ENCODE results near the gene NECTIN2. TPM values are rescaled to one million over a fixed set of nuclear protein-coding genes. Genes with fewer than 3 reads are reported as not detected.

Gene NECTIN2
- total RNA-seq, 1 experiment from 2014 or later: 176 TPM

- Histone ChIP-seq H4K20me1 (ENCODE audit: control insufficient read depth, insufficient read depth, insufficient read length) (no peaks in the 10 kb centered on the region), H3K18ac (ENCODE audit: insufficient read length, low read depth, low read length) (no peak overlapping the region), H3K23ac (ENCODE audit: insufficient read length, low read depth, low read length) (no peak overlapping the region), H4K5ac (ENCODE audit: insufficient read length, low read depth, low read length) (no peak overlapping the region), H2BK15ac (ENCODE audit: low read depth, low read length) (no peak overlapping the region), H3K4me1 (ENCODE audit: insufficient read depth, low read length) (no peaks in the 10 kb centered on the region), H3K79me1 (ENCODE audit: insufficient read depth, low read depth, low read length, poor library complexity, severe bottlenecking) (no peaks in the 10 kb centered on the region), H4K91ac (ENCODE audit: insufficient read length, low read depth, low read length) (no peak overlapping the region), H3K27ac (ENCODE audit: insufficient read length, low read depth, low read length) (no peak overlapping the region), H2BK120ac (ENCODE audit: low read depth, low read length, poor library complexity, severe bottlenecking) (no peak overlapping the region), H3K23me2 (ENCODE audit: insufficient read length, low read depth, low read length, poor library complexity, severe bottlenecking) (no peaks in the 10 kb centered on the region), H3K4ac (ENCODE audit: low read depth, low read length) (no peak overlapping the region), H3K79me2 (ENCODE audit: insufficient read depth, low read length) (no peaks in the 10 kb centered on the region), H2BK12ac (ENCODE audit: insufficient read length, low read depth, low read length) (no peak overlapping the region), H3K9ac (ENCODE audit: extremely low read depth, insufficient read length, low read length) (no peak overlapping the region), H2BK20ac (ENCODE audit: low read depth, low read length, poor library complexity, severe bottlenecking) (no peak overlapping the region), H3K9me3 (ENCODE audit: control insufficient read depth, low read depth, low read length) (no peaks in the 10 kb centered on the region), H3K56ac (ENCODE audit: insufficient read length, low read depth, low read length) (no peak overlapping the region), H3K4me2 (ENCODE audit: insufficient read depth, insufficient read length, low read length) (no peak overlapping the region), H3K27me3 (ENCODE audit: insufficient read depth, low read length) (no peaks in the 10 kb centered on the region), H4K8ac (replicated peaks; ENCODE audit: insufficient read length, low read depth, low read length) (no peak overlapping the region), H3T11ph (ENCODE audit: low read length) (no peak overlapping the region), H2AFZ (ENCODE audit: low read length) (no peak overlapping the region), H2BK5ac (ENCODE audit: insufficient read length, low read length) (no peak overlapping the region), H3K14ac (ENCODE audit: insufficient read depth, low read length) (no peak overlapping the region), H2AK5ac (ENCODE audit: insufficient read length, low read length) (no peak overlapping the region)
- Mint-ChIP-seq H3K4me1 (peaks cover 11 to 48% of the 10 kb centered on the region in 2 experiments), H3K27ac (peak overlapping the region in 2 of 3 experiments; percentile 29 to 38; a peak in 3 of 7 replicates), H3K27me3 (ENCODE audit: low read depth) (no peaks in the 10 kb centered on the region), H3K36me3 (ENCODE audit: insufficient read depth in 1 of 3, low read depth in 3 of 3) (peaks cover 44 to 74% (median 71%) of the 10 kb centered on the region in 3 experiments; a peak in 6 of 7 replicates), H3K4me3 (no peak overlapping the region), H3K9me3 (no peaks in the 10 kb centered on the region)
- TF ChIP-seq CTCF (conservative IDR thresholded peaks at IDR 0.05): no peak
- no CpG with 5 or more reads among the region's 5 CpGs for WGBS (ENCODE audit: extremely low coverage, insufficient read length, low lambda C conversion rate)
- no peak for DNase-seq
Observed at GRCh38 chr19:44876930-44877535, 30.9 kb downstream of the NECTIN2 start.

All from H9 (cell line).